Stimulated activated CD8-positive, alpha-beta memory T cell treated with anti-CD3 and anti-CD28 coated beads, Interleukin-7, amount 100 ng/mL, for 1 hour (primary cell): ENCODE data around the gene CD207.

ENCODE experiments used
- DNase-seq, 2 donors: peaks; one replicate each; pipeline ENCODE4 v3.0.0-alpha.2; 2020; ENCODE audit warnings: low read depth in 2 of 2

The CD207 gene

DNA sequence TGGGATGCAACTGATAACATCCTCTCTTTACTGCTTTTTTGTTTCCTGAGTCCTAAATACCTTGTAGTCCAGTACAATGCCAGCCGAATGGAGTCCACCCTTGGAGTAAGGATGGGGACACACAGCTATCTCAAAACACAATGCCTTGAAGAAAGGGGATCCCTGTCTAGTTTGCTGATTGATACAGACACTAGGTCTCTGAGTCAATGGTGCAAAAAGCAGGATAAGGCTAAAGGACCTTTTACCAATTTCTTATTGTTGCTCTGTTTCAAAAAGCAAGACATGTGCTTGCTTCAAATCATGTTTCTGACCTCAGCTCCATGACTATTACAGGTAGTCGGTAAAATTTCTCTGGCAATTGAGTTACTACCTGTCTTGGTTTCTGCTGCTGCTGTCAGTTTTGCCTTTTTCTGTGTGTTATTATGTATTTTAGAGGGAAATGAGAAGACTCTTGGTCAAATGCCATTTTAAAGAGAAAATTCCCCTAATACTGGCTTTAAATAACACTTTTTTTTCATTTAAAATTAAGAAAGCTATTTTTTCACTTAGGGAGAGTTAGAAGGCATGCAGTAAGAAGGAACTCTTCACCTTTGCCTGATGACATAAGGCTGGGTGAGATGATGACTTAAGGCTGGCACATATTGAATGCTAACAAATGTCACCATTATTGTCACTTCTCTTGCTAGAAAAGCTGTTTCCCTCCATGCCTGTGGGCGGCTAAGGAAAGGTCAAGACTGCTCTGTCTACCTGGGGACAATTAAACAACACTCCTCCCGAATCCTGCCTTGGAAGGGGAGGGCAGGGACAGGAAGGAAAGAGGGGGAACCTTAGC, 40.2 kb downstream of the CD207 start:
- DNase-seq, result no peak

DNA sequence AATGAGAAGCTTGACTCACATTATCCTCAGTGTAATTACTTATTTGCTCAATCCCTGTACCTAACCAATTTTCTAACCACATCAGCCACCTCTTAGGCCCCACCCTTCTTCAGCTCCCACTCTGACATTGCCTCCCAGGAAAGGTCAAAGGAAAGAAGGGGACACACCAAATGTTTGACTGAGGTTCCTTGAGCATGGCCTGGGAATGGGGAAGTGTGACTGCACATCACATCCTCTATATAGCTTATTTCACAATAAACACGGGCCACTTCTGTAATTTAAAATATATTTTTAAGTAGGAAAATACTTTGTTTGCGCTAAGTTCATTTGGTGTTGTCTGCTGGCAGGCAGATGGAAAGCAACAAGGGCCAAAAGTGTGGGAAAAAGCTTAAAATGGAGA, 42.2 kb downstream of the CD207 start:
- no peak for DNase-seq

DNA sequence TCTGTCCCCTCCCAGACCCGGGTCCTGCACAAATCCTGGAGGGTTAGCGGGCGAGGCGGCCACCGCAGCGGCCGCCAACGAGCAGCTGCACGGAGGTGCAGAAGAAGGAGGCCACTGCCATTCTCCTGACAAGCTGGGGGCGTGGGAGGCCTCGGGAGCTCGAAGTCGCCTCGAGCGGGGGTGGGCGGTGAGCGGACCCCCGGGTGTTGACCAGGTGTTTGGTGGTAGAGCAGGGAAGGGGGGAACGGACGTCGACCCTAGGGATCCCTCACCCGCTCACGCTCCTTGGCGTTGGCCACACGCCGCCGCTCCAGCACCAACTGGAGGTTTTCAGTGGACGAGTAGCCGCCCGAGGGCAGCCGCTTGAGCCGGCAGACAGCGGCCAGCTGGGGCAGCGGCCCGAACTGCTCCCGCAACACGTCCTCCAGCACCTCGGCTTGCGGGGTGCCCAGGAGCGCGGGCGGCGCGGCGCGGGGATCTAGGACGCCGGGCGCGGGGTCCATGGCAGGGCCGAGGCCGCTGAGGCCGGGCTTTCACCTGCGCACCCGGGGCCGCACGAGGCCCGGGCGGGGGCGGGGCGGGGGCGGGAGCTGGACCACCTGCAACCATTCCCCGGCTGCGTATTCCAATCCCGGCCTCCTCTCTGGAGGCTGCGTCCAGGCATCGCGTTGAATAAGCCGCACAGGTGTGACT, 45.3 kb downstream of the CD207 start, which contains the start of gene FIGLA:
Gene FIGLA (minus strand): TSS at position 508 of the 693 bp plus-strand sequence. CDS start 5 bp downstream, at position 503.
- DNase-seq, result no peak

DNA sequence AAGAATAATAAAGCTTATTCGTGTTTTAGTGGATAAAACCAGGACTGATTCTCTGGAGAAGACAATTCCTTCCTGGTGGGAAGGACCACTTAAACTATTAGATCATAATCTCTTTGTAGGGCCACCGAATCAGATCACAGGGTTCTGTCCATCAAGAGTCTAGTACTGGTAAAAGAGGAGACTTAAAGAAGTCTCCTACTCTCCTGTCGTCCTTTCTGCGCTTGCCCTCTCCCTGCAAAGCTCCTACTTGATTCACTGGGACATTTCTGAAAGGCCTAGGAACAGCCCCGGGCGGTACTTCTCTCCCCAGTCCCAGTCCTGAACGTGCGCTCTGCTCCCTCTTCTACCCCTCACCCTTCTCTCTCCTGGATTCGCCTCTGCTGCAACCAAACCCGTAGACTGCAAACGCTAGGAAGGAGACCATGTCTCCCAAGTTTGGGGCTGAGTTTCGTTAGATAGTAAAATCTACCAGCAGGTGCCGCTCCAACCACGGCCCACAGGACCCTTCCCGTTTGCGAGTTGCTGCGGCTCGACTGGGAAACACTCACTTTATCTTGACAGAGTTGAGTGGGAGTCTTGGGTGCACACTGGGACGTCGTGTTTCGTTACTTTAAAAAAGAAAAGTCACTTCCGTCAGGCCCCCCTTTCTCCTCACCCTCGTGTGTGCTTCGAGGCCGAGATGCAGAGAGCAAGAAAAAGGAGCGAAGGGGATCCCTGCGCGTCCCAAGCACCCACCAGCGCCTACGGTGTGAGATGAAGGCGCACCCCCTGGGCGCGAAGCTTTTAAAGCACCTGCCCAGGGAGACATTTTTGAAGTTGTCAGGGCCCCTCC, 46.1 kb downstream of the CD207 start:
- DNase-seq, result peak; percentile 33 to 43

DNA sequence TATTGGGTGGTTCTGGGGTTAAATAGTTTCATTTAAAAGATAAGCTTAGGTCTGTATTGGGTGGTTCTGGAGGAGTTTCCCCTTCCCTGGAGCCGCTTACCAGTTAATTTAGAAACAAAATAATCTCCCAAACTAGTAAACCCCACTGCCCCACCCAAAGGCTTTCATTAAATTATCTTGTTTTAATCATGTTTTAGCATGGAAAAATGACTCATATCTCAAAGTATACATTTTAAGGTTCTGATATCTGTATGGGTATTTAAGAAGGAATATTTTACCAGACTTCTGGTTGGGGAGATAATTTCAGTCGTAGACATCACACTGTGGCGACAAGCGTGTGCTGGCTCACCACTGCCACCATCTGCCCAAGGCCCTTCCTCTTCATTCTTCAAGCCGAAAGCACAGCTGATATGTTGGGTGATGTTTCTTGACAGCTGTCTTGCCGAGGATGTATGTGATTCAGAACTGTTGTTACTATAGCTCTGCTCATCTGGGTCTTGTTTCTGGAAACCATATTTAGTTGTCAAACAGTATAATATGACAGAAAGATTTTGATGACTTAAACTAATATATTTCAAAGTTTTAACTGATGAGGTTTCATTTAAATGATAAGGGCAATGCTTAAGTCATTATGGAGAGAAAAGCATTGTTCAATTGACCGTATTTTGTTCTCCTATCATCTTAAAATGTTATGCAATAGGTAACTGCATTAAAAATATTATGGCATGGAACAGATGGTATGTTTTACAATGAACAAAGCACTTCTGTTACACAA, 50.3 kb downstream of the CD207 start:
- peak in 1 of 2 donors; percentile 11 for DNase-seq

DNA sequence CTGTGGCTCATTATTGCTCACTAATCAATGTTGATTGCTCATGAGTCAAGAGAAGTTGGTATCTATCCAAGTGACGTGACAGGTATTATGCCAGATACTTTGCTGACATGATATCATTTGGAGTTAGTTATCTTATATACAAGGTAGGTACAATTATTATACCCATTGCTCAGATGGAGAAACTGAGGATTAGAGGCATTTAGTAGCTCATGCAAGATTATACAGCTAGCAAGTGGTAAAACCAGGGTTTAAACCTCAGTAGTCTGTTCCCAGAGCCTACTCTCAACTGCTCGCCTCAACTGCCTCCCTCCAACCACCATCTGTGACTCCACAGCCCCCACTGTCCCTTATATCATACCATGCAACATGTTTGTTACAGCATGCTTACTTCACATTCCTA, 51.3 kb downstream of the CD207 start:
- DNase-seq, result no peak
